ENCODE data around the gene SLC44A5.

DNA sequence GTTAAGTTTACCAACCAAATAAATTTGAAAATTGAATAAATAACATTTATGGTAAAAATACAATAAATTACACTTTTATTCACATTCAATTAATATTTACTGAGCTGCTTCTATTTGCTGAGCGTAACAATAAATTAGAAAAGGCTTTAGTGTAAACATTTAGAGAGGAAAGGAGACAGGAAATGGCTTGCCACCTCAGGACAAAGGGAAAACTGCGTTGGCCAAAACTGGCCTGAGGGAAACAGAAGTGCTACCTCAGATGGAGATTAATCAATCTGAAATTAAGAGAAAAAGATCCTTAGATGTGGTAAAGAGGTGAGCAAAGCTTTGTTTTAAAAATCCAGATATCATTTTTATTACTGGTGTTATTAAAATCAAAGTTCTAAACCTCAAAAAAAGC is 128.0 kb downstream of the SLC44A5 start:
- TF ChIP-seq CTCF (IDR thresholded peaks at IDR 0.05) (no peak), POLR2A (IDR thresholded peaks at IDR 0.05) (no peak), POLR2AphosphoS5 (IDR thresholded peaks at IDR 0.05) (no peak)

All from stomach (tissue), 4 donors.